DMS153 treated with DMSO at 0.1 percent for 48 hours (cell line): ENCODE data around the gene GPATCH4.

Source experiments
- DNase-seq: peaks from one replicate; lab custom pipeline; 2025; ENCODE audit not compliant: unreplicated experiment; lab: John Stamatoyannopoulos, UW

Gene GPATCH4

DNA sequence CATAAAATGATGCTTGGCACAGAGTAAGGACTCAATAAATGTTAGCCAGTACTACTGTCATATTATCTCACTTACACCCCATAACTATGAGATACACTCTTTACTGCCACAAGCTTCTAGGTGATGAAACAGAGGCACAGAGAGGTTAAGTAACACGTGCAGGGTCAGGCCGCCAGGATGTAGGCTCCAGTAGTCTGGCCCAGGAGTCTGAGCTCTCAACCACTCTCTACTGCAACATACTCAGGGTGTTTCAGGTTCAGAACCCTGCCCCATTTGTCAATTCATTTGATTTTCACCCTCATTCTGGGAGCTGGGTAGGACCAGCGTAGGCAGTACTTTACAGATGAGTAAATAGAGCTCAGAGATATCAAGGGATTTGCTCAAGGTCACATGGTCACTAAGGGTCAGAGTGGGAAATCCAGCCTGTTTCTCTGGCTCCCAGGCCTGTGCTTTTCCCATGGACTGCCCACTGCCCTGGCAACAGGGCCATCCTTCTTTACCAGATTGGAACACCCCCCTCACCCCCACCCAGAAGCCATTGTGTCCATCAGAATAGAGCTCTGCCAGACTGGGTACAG is 50.1 kb downstream of the GPATCH4 start:
- DNase-seq: no peak

- no peak for DNase-seq
Observed at GRCh38 chr1:156550346-156550745, 50.9 kb downstream of the GPATCH4 start.

DNA sequence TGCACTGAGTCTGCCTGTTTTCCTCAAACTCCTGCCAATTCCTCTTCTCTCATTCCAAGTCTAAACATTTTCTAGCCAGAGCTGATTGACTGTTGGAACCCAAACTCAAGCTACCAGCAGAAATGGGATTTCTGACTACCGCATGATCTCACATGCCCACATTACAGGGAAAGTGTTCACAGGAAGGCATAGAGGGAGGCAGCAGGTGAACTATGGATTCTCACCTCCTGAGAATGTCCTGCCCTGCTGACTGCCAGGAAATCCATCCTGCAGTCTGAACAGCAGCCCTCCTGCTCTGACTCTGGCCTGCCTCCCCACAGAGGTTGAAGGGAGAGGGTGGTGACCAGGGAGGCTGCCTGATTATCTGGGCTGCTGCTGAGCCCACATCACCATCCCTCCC is 51.4 kb downstream of the GPATCH4 start:
- DNase-seq: no peak

DNA sequence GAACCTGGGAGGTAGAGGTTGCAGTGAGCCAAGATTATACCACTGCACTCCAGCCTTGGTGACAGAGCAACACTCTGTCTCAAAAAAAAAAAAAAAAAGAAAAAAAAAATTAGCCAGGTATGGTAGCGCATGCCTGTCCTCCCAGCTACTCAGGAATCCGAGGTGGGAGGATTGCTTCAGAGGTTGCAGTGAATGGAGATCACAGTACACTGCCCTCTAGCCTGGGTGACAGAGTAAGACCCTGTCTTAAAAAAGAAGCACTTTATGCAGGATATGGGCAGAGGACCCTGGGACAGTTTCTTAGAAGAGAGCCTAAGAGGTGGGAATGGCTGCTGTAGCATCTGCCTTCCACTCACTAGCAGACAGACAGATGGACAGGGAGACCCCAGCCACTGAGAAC is 51.9 kb downstream of the GPATCH4 start:
- DNase-seq: no peak

- no peak for DNase-seq
Observed at GRCh38 chr1:156547982-156548381, 53.3 kb downstream of the GPATCH4 start.

DNA sequence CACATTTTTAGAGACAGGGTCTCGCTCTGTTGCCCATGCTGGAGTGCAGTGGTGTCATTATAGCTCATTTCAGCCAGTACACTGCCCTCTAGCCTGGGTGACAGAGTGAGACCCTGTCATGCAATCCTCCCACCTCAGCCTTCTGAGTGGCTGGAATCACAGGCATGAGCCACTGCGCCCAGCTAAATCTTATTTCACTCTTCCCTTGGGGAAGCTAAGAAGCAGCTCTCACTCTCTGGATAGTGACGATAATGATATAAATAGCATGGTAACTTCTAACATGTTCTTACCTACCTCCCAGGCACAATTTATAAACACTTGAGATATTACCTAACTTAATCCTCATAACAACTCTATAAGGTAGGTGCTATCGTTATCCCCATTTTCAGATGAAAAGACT is 53.8 kb downstream of the GPATCH4 start:
- no peak for DNase-seq

DNA sequence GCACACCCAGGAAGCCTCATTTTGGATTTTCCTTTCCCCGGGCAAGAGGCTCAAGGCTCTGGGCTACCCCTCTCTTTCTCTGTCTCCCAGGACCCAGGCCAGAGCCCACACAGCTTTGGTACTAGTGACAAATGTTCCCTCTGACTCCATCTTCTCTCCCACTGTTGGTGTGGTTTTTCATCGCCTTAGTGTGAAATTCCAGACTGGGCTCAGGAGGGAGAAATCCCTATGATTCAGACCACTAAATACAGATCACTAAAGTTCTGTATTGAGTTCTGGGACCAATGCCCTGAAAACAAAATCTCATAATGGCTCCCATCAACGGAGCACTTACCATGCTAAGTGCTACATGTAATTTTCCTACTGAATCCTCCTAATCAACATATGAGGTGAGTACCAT is 55.0 kb downstream of the GPATCH4 start:
- DNase-seq: no peak

- no peak for DNase-seq
Observed at GRCh38 chr1:156544592-156545102, 56.6 kb downstream of the GPATCH4 start.
